Right ventricle myocardium superior (tissue), 1 donor: ENCODE measurements around the gene LCE2C. TPM values are rescaled to one million over a fixed set of nuclear protein-coding genes. Genes with fewer than 3 reads are reported as not detected.
A peak's percentile ranks its signal among the peaks of the same experiment; 100 is the strongest.
"Not testable (repeated sequence)": the region's sequence is repeated elsewhere in the genome, so short reads cannot be mapped to it uniquely, and the experiment has no call there.

Experiments used
- ATAC-seq: fragments of 200-7000 bp; cut with Tn5 transposase; one replicate; pipeline ENCODE4 v1.9.1; 2020; ENCODE audit warnings: mild to moderate bottlenecking; ENCODE audit not compliant: poor library complexity
- DNase-seq: peaks from one replicate; pipeline ENCODE4 v3.0.0-alpha.2; 2020
- intact Hi-C: fragments of 100-400 bp; cut with DNase I; formaldehyde crosslinking; loops from one replicate; pipeline ENCODE4 v1.11.2; 2022
- long read RNA-seq: library from polyadenylated mRNA; unstranded; transcript quantifications from one replicate; pipeline ENCODE4 v2.0.0, GENCODE V29; 2021
- total RNA-seq: library from RNA; stranded (reverse); fragmentation: NEBNext Ultra II Directional; extraction: Animal tissue kit (Norgen Biotek cat#: 25700); gene quantifications from one replicate; pipeline ENCODE4 v1.2.1, GENCODE V29; 2021
- donor health status: DM: no; HTN: yes; CAD: no; lungs with severe emphysema.

The LCE2C gene
- not detected for total RNA-seq
- long read RNA-seq = 0 reads

GRCh38 chr1:152674983-152675382, at the start of gene LCE2C:
TSS of gene LCE2C (plus strand) at chr1:152675279. CDS start at chr1:152676016, 737 bp downstream.
- ATAC-seq, DNase-seq, intact Hi-C loops: not testable (repeated sequence)

DNA sequence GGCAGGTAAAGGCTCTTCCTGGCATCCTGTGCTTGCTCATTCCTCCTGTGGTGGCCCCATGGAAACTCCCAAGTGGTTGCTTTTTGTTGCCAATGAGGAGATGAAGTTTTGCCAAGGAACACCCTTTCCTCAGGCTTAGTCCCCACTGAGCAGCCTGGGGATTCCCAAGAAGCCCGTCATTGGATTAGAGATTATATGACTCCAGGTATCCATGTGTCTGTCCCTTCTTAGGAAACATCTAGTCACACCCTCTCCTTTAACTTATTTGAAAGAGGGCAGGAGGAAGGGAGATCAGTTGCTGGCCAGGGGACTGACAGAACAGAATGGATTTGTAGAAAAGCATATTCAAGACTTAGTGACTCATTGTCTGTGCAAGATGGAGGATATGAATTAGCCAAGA, 48.3 kb upstream of the LCE2C start:
- intact Hi-C loops = no loop called here
- DNase-seq (no peak), ATAC-seq (no peak)

DNA sequence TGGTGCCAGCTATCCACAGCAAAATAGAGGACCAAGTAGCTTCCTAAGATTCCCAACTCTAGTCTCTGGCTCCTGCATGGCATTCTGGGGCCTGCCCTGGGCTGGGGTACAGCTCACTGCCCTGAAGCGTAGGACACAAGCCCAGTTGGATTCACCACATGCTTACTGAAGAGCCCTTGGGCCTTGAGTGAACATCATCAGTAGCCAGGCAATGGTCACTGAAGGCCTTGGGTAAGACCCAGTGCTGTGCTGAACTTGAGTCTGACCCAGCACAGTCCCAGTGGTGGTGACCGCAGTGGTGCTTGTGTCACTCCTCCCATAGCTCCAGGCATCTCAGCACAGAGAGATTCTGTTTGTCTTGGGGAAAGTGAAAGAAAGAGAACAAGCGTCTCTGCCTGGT, 44.5 kb upstream of the LCE2C start:
- intact Hi-C loops = no loop called here
- DNase-seq (no peak), ATAC-seq (no peak)

DNA sequence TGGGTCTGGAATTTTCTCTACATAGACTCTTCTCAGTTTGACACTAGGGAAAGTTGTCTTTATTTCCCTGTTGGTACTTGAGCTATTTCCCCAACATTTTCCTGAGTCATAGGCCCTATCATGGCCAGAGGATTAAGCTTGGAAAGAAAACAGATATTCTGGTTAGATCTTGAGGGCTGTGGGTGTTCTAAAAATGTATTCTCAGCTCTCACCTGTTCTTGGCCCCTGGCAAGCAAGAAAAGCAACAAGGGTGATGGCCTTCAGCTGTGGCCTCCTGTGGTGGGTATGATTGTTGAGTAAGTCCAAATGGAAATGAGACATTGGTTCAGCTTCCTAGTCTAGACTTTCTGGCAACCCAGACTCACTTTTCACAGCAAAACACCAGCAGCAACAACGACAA, 34.7 kb upstream of the LCE2C start:
- DNase-seq = no peak
- ATAC-seq = no peak
- intact Hi-C loops = no loop called here

- no peak for ATAC-seq
- no peak for DNase-seq
- intact Hi-C loops = no loop called here
These were observed 31.1 kb upstream of the LCE2C start for GRCh38 chr1:152643945-152644344.

GRCh38 chr1:152645146-152645545, 29.9 kb upstream of the LCE2C start:
- no peak for DNase-seq
- intact Hi-C loops = no loop called here
- ATAC-seq = no peak

DNA sequence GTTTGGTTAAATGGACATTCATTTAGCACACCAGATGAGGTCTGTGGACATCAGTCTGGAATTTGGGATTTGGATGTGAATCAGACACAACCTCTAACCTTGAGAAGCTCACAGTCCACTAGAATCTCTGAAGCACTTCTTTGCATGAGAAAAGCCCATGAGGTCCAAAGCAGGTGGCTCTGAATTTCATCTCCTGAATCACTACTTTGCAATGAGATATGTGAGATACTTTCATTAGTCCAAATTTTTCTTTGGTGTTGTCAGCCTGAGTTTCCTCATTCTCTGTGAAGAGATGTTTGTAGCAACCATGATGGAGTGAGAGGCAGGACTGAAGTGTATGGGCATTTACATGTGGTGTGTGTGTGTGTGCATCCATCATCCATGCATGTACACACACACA, 28.4 kb upstream of the LCE2C start:
- ATAC-seq (no peak), DNase-seq (no peak)
- intact Hi-C loops = no loop called here

GRCh38 chr1:152654110-152654509, 21.0 kb upstream of the LCE2C start:
- intact Hi-C loops = no loop called here
- no peak for DNase-seq
- no peak for ATAC-seq

- ATAC-seq = no peak
- intact Hi-C loops = no loop called here
- DNase-seq = no peak
These were observed 18.6 kb upstream of the LCE2C start for GRCh38 chr1:152656459-152656858.

- intact Hi-C loops = no loop called here
- DNase-seq (no peak), ATAC-seq (no peak)
These were observed 17.4 kb upstream of the LCE2C start for GRCh38 chr1:152657677-152658076.

DNA sequence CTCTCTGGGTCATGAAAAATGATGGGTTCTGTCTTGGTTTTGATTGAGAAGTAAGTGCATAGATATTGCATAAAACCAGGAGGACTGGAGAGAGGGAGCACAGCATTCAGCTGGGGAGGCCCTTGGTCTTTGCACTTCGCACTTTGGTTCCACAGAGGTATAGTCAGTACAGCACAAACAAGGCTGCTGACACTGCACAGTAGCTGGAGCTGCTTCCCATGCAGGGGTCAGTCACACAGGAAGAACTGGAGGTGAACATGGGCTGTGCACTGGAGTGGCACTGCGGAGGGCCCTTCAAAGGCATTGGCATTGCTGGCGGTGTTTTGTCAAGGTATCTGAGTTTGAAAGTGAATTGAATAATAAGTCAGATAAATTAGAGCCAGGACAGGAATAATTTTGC, 16.4 kb upstream of the LCE2C start:
- ATAC-seq (no peak), DNase-seq (no peak)
- intact Hi-C loops = no loop called here

GRCh38 chr1:152663098-152663497, 12.0 kb upstream of the LCE2C start, which contains the start of gene LCE2D:
TSS of gene LCE2D (plus strand) at chr1:152663380. CDS start at chr1:152664106, 726 bp downstream.
- ATAC-seq (no peak), DNase-seq (no peak)
- intact Hi-C loops = no loop called here

- ATAC-seq, intact Hi-C loops, DNase-seq: not testable (repeated sequence)
These were observed 8.9 kb upstream of the LCE2C start for GRCh38 chr1:152666171-152666570.

- DNase-seq (no peak), ATAC-seq (no peak)
- intact Hi-C loops = no loop called here
These were observed 7.4 kb upstream of the LCE2C start for GRCh38 chr1:152667648-152668047.

DNA sequence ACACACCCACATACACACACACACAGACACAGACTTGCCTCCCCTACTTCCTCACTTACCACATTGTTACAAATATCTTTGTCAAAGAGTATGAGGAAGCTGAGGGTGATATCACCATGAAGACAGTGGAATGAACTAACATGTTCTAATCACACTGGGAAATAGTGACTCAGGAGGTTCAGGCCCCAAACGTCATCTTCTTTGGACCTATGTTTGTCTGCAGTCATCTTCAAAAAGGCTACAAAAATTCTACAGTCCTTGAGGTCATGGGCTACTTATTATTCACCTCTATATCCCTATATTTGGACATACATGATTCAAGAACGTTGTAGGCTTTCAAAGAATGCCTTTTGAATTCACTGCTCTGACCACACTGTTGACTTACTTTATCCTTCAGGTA, 2.1 kb upstream of the LCE2C start:
- intact Hi-C loops = no loop called here
- DNase-seq (no peak), ATAC-seq (no peak)

DNA sequence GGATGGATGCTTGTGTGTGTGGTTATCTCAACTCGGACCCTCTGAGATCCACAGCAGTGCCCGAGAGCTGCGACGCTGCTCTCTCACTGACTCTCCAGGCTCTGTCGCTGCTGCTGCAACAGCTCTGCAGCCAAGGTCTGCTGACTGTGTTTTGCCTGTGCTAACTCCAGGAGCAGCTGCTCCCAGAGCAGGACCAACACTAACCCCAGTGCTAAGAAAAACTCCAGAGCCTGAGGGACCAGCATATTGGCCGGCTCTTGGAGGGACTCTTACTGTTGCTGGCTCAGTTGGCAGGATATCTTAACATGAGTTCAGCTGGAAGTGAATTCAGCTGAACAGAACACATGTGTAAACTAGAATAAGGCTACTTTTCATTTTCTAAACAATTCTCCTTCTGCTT, 4.4 kb downstream of the LCE2C start:
- DNase-seq (no peak), ATAC-seq (peak; percentile 38)
- intact Hi-C loops = no loop called here

DNA sequence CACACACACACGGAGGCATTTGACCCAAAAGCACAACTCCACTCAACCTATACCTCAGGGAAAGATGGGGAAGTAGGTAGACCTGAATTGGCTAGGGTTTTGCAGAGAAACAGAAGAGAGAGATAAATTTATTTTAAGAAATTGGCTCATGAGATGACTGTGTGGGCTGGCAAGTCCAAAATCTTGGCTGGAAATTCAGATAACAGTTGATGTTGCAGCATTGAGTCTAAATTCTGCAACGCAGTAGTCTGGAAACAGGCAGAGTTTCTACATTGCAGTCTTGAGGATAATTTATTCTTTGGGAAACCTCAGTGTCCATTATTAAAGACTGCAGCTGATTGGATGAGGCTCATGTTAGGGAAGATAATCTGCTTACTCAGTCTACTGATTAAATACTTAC, 6.5 kb downstream of the LCE2C start:
- ATAC-seq (no peak), DNase-seq (no peak)
- intact Hi-C loops = no loop called here

DNA sequence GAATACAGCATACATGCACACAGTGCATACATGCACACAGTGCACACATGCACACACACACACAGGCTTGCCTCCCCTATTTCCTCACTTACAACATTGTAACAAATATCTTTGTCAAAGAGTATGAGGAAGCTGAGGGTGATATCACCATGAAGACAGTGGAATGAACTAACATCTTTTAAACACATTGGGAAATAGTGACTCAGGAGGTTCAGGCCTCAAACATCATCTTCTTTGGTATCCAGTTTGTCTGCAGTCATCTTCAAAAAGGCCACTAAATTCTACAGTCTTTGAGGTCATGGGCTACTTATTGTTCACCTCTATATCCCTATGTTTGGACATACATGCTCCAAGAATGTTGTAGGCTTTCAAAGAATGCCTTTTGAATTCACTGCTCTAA, 8.8 kb downstream of the LCE2C start:
- ATAC-seq = no peak
- DNase-seq = no peak
- intact Hi-C loops = no loop called here

DNA sequence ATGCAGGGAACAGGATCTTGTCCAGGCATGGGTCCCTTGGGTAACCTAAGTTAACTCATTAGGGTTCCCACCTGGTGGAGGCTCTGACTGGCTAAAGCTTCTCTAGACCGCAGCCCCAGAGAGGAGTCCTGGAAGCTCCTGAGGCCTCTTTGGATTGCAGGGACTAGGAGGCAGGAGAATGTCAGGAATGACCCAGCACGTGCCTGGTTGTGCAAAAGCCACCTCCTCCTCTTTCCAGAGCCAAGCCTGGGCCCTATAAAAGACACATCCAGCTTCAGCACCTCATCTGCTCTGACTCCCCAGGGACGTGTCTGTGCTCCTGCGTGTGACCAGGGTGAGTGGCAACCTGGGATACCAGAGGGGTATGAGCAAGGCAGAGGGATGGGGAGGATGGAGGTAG, 10.7 kb downstream of the LCE2C start, which contains the start of gene LCE2B:
TSS of gene LCE2B (plus strand) at position 301 of the 400 bp plus-strand sequence. CDS start 721 bp downstream, outside the sequence.
- intact Hi-C loops, ATAC-seq, DNase-seq: not testable (repeated sequence)

DNA sequence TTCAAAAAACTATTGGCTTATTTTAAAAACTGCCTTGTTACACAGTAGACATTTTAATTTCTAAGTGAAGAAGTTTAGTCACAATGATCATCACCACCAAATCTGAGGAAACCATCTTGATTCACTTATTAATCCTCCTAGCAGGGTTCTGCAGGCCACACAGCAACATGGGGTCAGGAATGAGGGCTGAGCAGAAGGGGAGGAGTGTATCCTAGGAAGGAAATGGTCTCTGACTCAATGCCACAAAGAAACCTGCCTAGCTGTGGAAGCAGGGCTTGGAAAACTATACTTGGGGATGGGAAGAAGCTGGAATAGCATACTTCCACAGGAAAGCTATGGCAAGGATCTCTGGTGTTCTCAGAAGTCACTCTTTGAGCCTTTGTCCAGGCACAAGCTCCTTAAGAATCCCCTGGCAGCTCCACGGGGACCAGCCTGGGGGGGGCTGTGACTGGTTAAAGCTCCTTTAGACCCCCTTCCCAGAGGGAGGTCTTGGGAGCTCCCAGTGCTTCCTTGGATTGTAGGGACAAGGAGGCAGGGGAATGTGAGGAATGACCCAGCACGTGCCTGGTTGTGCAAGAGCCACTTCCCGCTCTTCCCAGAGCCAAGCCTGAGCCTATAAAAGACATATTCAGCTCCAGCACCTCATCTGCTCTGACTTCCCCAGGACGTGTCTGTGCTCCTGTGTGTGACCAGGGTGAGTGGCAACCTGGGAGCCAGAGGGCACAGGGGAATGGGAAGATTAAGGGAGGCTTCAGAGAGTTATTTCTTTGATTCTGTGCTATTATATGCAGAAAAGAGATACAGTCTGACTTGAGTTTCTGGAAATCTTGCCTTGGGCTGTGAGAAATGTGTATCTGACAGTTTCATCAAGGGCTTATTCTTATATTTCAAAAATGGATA, 22.9 kb downstream of the LCE2C start, which contains the start of gene LCE2A:
TSS of gene LCE2A (plus strand) at position 645 of the 900 bp plus-strand sequence. CDS start 557 bp downstream, outside the sequence.
- intact Hi-C loops = no loop called here
- no peak for DNase-seq
- ATAC-seq = no peak
